Keratinocyte (primary cell): Measurements from ENCODE around the gene ADARB2.

Experiments used
- CTCF ChIP-seq, 3 experiments: IDR thresholded peaks in 1 of 3; conservative IDR thresholded peaks in 1 of 3; optimal IDR thresholded peaks in 1 of 3; 2 replicates in 2 of 3; 3 replicates in 1 of 3; pipeline versions ENCODE3 to v1.5.1; 2011; ENCODE audit warnings: low read length in 3 of 3, mild to moderate bottlenecking in 3 of 3, moderate library complexity in 2 of 3, control low read depth in 1 of 3, inconsistent platforms in 1 of 3; ENCODE audit not compliant: insufficient read depth in 2 of 3; ENCODE audit errors: extremely low read depth in 1 of 3
- EZH2 ChIP-seq: IDR thresholded peaks from one replicate; pipeline ENCODE4 v1.6.1; 2012; ENCODE audit warnings: inconsistent platforms, mild to moderate bottlenecking, low read length, moderate library complexity

- no peak for TF ChIP-seq CTCF (optimal IDR thresholded peaks at IDR 0.05 in 1 of 3, IDR thresholded peaks at IDR 0.05 in 1 of 3, conservative IDR thresholded peaks at IDR 0.05 in 1 of 3; ENCODE audit: extremely low read depth in 1 of 3, insufficient read depth in 2 of 3, low read length in 3 of 3)
- TF ChIP-seq EZH2 = no peak
Observed at GRCh38 chr10:1635340-1635739, 102.0 kb downstream of the ADARB2 start.
